NB4 (cell line): ENCODE data around the gene SMYD5.
"Not testable (repeated sequence)": the region's sequence is repeated elsewhere in the genome, so short reads cannot be mapped to it uniquely, and the experiment has no call there.

Experiments
- DNase-seq: peaks from one replicate; pipeline ENCODE4 v3.0.0; 2010; ENCODE audit warnings: low read depth
- H3K4me3 ChIP-seq: one replicate; pipeline ENCODE4 v1.5.1; 2011; ENCODE audit warnings: mild to moderate bottlenecking, low read depth, low read length, moderate library complexity
- CTCF ChIP-seq: IDR thresholded peaks from one replicate; pipeline ENCODE4 v1.5.1; 2012; ENCODE audit warnings: low read depth, low read length
- MAX ChIP-seq: IDR thresholded peaks from 2 replicates; pipeline ENCODE4 v1.6.1; 2011; ENCODE audit warnings: low read depth, low read length
- MYC ChIP-seq: IDR thresholded peaks from 2 replicates; pipeline ENCODE4 v1.6.1; 2011; ENCODE audit warnings: low read depth, low read length
- POLR2A ChIP-seq: IDR thresholded peaks from 2 replicates; pipeline ENCODE4 v1.6.1; 2011; ENCODE audit warnings: mild to moderate bottlenecking; ENCODE audit not compliant: insufficient read length; ENCODE audit errors: extremely low read depth

SMYD5 gene

GRCh38 chr2:73185965-73186364 lies 28.1 kb upstream of the SMYD5 start:
- H3K4me3 ChIP-seq, result no peak overlapping the region
- no peak for DNase-seq
- TF ChIP-seq CTCF, result no peak
- no peak for TF ChIP-seq MYC
- no peak for TF ChIP-seq POLR2A
- TF ChIP-seq MAX, result no peak

GRCh38 chr2:73187549-73187948 lies 26.5 kb upstream of the SMYD5 start:
- no peak overlapping the region for H3K4me3 ChIP-seq
- DNase-seq, result peak; percentile 64
- TF ChIP-seq POLR2A (no peak), CTCF (no peak), MYC (peak; percentile 44; the same call in 1 of the 2 replicates), MAX (peak; percentile 82)

- DNase-seq, result no peak
- no peak overlapping the region for H3K4me3 ChIP-seq
- no peak for TF ChIP-seq MYC
- TF ChIP-seq POLR2A, result no peak
- no peak for TF ChIP-seq MAX
- no peak for TF ChIP-seq CTCF
Observed at GRCh38 chr2:73197579-73197978, 16.5 kb upstream of the SMYD5 start.

- not testable (repeated sequence) for H3K4me3 ChIP-seq
Observed at GRCh38 chr2:73200281-73200680, 13.8 kb upstream of the SMYD5 start.

GRCh38 chr2:73202156-73203054 lies 11.6 kb upstream of the SMYD5 start, which contains the start of gene NOTO:
TSS of gene NOTO (plus strand) at chr2:73202574. CDS start at chr2:73202667, 93 bp downstream.
- no peak for DNase-seq
- TF ChIP-seq MYC, result no peak
- H3K4me3 ChIP-seq, result no peak within 1 kb of the TSS

More at GRCh38 chr2:73200281-73200680, 13.8 kb upstream of the SMYD5 start:
- not testable (repeated sequence) for DNase-seq

GRCh38 chr2:73203055-73203681 lies 10.9 kb upstream of the SMYD5 start:
- no peak for DNase-seq
- TF ChIP-seq CTCF (no peak), POLR2A (no peak), MAX (no peak), MYC (no peak)
- H3K4me3 ChIP-seq, result no peak overlapping the region

GRCh38 chr2:73205611-73206010 lies 8.4 kb upstream of the SMYD5 start:
- TF ChIP-seq CTCF (no peak), MYC (no peak), MAX (no peak), POLR2A (no peak)
- H3K4me3 ChIP-seq, result no peak overlapping the region
- DNase-seq, result no peak
